NCI-H1694 treated with DMSO at 0.1 percent for 48 hours (cell line): Measurements from ENCODE around the gene ANXA3.
"Not testable (repeated sequence)": the region's sequence is repeated elsewhere in the genome, so short reads cannot be mapped to it uniquely, and the experiment has no call there.

Experiments used
- DNase-seq: peaks from one replicate; lab custom pipeline; 2025; lab: John Stamatoyannopoulos, UW

The ANXA3 gene

DNA sequence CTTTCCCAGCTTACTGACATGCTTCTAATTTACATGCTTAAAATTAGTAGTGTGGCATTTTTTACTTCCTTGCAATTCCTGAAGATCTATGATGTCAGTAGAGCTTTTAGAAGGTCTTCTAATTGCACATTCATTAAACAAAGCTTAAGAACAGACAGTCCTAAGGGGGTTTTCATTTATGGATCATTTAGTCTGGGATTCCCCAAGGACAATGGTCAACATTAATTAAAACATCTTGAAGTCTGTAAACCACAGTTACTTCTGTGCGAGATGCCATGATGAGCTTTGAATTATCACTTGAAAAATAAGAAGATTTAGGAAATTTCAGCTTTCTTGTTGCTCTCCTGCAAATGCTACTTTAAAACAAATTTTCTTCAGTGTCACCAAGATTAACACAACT, 20.2 kb downstream of the ANXA3 start:
- no peak for DNase-seq

DNA sequence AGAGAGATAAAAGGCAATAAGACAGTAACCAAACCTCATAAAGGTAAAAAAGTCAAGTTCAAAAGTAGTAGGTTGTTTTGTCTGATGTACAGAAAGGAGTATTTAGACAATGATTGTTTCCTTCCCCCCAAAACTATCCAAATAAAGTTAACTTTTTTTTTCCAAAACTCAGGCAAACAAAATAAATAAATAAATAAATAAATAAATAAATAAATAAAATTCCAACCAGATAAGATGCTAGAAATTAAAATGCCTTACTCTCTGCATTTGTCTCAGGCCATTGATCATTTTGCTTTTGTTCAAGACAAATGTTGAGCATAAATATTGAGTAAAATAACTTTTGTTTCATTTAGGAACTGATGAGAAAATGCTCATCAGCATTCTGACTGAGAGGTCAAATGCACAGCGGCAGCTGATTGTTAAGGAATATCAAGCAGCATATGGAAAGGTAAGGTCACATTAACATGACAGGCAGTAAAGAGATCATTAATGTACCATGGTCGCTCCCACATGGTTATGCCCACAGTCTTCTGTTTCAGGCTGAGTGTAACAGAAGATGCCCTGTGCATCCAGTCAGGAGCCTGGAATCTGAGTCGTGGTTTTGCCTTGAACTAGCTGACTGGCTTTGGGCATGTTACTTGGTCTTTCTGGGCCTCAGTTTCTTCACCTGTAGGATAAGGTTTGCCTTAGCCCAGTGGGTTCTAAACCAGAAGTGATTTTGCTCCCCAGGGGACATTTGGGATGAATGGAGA, 27.3 kb downstream of the ANXA3 start:
- DNase-seq: no peak

DNA sequence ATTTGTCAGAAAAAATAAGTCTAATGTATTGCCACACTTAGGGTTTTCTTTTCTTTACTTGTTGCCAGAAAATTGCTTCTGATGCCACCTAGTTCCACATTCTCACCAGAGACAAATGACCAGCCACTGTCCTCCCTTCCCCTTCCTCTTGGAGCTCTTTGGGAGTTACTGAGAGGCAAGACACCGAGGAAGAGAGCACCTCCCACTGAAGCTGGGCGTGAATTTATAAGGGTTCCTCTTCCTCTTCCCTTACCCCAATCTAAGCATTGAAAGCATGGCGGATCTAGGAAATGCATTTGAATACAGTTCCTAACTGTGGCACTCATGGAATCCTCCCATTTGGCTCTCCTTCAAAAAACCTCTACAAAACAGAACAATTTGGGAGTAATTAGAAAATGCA, 30.0 kb downstream of the ANXA3 start:
- DNase-seq: no peak

- no peak for DNase-seq
These were observed 33.4 kb downstream of the ANXA3 start for GRCh38 chr4:78584863-78585547.

DNA sequence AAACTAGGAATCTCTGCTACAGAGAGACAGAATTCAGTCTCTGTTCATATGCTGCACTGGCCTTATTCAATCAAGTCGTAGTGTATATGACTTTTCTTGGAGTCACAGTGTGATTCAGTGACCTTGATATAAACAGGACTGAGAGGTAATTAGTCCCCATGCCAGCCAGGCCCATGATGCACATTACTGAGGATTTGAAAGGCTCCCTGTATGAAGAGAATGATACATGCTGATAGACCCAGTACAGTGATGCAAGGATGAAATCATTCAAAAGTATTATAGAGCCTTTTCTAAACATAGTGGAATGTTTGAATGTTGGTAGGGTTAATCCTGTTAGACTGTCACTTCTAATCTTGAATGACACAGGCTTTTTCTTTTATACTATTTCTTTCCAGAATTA, 34.1 kb downstream of the ANXA3 start:
- DNase-seq: no peak

DNA sequence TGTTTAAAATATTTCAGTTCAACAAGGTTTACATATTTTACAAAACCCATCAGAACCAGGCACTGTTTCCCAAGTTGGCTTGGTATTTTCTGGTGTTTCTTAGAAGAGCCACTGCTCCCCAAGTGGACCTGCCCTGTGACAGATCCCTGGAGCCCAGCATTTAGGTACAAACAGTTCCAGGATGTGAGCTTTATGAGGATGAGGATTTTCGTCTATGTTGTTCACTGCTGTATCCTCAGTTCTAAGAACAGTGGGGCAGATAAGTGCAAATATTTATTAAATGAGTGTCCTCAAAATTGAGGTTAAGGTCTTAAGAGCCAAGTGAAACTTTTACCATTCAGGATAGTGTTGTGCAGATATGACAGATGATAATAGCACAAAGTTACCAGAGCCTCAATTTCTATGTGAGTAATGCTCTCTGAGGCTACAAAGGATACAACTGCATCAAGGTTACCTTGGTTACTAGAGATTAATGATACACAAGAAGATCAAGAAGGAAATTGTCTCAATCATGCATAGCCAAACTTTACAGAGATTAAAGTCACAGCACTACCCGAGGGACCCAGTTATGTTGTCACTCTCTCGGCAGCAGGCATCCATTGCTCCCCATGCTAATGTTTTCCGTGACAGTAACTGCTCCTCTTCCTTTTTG, 37.5 kb downstream of the ANXA3 start:
- no peak for DNase-seq

DNA sequence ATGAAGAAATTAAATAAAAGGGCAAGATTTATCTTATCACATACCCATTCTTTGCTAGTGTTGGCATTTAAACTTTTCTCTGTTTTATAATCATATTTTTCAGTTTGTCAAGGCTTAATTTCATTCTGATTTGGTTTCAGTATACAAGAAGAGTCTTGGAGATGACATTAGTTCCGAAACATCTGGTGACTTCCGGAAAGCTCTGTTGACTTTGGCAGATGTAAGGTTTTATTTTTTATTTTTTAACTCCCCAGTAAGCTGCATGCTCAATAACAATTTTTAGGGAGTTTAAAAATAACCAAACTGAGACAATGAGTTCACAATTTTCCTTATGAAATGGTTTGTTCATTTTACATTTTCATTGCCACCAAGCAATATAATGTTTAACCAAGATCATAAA, 39.8 kb downstream of the ANXA3 start:
- DNase-seq: no peak

GRCh38 chr4:78592088-78592783, 40.7 kb downstream of the ANXA3 start:
- no peak for DNase-seq

DNA sequence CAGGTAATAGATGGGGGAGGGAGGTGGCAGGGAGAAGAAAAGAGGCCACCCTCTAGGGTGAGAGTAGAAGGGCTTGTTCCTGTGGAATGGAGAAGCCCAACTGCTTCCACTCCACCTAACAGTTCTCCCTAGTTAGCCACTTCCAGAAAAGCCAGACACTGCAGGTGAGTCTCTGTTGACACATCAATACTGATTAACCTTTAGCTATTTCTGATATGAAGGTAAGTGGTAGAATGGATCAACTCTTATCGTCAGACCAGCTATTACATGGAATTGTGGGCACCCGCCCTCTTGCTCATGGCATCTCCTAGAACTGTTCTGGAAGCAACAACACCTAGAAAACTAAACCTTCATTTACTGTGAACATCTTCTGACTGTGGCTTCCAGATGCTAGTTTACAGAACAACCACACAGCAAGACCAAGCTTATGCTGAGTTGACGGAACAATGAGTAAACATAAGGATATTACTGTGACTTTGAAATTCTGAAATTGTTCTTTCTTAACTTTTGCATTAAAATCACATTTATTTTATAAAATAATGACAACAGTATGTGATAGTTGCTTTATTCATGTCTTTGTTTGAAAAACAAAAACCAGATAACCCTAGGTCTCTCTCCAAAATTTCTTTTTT, 44.7 kb downstream of the ANXA3 start:
- DNase-seq: no peak

DNA sequence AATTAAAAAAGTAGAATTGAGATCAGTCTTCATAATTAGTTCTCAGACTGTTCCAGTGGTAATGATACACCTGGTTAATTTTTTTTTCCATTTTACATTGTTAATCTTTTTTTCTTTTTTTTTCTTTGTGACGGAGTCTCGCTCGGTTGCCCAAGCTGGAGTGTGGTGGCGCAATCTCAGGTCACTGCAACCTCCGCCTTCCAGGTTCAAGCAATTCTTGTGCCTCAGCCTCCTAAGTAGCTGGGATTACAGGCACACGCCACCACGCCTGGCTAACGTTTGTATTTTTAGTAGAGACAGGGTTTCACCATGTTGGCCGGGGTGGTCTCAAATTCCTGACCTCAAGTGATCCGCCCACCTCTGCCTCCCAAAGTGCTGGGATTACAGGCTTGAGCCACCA, 46.9 kb downstream of the ANXA3 start:
- not testable (repeated sequence) for DNase-seq

DNA sequence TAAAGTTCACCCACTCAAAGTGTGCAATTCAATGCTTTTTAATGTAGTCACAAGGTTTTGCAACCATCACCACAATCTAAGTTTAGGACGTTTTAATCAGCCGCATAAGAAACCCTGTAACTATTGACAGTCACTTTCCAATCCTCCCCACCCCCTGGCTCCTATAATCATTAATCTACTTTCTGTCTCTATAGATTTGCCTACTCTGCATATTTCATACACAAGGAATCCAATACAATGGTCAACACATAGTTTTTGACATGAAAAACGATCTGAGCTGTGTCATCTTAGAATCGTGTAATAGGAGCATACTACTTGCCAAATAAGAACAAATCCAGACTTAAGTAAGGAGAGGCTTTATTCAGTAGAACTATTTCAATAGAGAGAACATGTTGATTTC, 47.6 kb downstream of the ANXA3 start:
- DNase-seq: no peak

DNA sequence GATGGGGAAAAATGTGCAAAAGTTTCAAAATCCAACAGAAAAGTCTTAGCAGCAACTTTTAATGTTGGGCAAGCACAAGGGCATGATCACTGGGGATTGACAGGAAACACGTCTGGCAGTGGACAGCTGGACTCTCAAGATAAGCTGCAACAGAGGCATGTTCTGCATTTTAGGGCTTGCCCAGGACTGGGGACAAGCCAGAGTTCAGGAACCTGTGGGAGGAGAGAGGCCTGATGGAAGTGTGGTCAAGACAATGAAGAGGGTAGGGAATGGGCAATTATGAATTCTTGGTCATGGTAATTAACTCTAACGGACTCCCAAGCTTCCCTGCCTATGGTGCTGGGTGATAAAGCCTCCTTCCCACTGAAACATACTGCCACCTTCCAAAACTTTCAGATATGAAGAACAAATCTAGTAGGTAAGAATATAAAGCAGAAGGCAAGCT, 48.4 kb downstream of the ANXA3 start:
- DNase-seq: no peak

DNA sequence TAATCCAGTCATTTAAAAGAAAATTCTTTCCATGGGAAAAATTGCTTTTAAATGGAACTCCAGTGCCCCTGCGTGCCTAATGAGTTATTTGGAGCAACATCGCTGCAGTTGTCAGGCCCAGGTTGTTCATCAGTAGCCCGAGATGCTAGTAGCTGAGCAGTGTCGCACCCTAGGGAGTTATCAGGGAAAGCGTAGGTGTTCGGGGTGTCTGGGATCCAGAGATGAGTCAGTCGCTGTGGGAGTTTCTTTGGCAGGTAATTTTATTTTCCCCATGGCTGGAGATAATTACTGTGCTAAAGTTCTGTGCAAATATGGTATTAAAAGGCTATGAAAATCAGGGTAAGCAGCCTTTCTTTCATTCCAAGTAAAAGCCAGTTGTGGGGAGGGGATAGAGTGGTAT, 49.4 kb downstream of the ANXA3 start:
- no peak for DNase-seq

GRCh38 chr4:78602334-78602733, 50.8 kb downstream of the ANXA3 start:
- peak; percentile 65 for DNase-seq

- no peak for DNase-seq
These were observed 51.8 kb downstream of the ANXA3 start for GRCh38 chr4:78603384-78603783.

GRCh38 chr4:78604988-78605387, 53.4 kb downstream of the ANXA3 start:
- DNase-seq: no peak

GRCh38 chr4:78606035-78606434, 54.5 kb downstream of the ANXA3 start:
- no peak for DNase-seq

GRCh38 chr4:78606530-78607095, 55.0 kb downstream of the ANXA3 start:
- DNase-seq: no peak

DNA sequence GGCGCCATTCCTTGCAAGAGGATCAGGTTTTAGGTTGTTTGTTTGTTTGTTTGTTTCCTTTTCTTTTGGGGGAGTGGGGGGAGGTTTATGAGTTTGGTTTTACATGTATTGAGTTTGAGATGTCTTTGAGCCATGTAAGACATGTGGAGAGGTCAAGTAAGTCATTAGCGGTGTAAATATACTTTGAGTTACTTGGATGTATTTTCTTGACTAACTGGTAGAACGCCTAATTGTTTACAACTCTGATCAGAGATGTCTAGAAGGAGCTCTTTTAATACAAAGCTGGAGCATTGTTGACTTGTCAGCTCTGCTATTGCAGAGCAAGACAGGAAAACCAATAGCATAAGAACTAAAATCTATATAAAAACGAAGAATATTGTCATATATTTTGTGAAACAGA, 57.1 kb downstream of the ANXA3 start:
- no peak for DNase-seq

- DNase-seq: no peak
These were observed 58.0 kb downstream of the ANXA3 start for GRCh38 chr4:78609580-78609979.

- DNase-seq: no peak
These were observed 59.1 kb downstream of the ANXA3 start for GRCh38 chr4:78610546-78611214.
